GM12892 (cell line): ENCODE measurements around the gene CNTNAP2.

ENCODE experiments used
- POLR2A ChIP-seq: IDR thresholded peaks from 2 replicates; pipeline ENCODE4 v1.6.1; 2011; ENCODE audit warnings: low read depth, low read length, control low read depth
- POLR2AphosphoS5 ChIP-seq: IDR thresholded peaks from 2 replicates; pipeline ENCODE4 v1.6.1; 2011; ENCODE audit warnings: low read depth, low read length, control low read depth

DNA sequence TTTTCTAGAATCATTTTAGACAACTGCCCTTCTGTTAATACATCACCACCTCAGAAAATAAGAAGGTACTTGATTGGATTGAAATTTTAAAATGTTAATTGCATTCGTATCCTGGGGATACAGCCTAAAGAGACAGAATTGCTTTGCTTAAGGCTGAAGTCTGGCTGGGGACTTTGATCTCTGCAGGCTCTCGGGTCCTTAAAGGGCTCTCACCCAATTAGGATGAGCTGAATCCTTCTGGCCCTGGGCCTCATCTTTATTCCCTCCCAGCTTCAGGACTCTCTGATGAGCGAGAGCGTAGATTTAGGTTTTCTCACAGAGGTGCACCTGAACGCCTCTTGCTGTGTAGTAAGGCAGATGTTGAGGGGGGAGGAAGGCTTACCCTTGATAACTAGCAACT lies 1998.7 kb downstream of the CNTNAP2 start:
- no peak for TF ChIP-seq POLR2A
- no peak for TF ChIP-seq POLR2AphosphoS5
